Parathyroid adenoma (tissue), 2 donors: ENCODE results near the gene ALK.

Experiments used
- H2AFZ ChIP-seq: fragments of 300-600 bp; sonication (generic); one replicate; pipeline ENCODE4 v1.7.0; 2017; ENCODE audit warnings: antibody characterized with exemption, mild to moderate bottlenecking
- H3K27ac ChIP-seq: fragments of 300-600 bp; sonication (generic); one replicate; pipeline ENCODE4 v1.7.0; 2017
- H3K27me3 ChIP-seq: fragments of 300-600 bp; sonication (generic); one replicate; pipeline ENCODE4 v1.7.0; 2017; ENCODE audit warnings: low read length; ENCODE audit not compliant: control insufficient read depth, insufficient read depth
- H3K36me3 ChIP-seq: fragments of 300-600 bp; sonication (generic); one replicate; pipeline ENCODE4 v1.7.0; 2017; ENCODE audit warnings: low read length; ENCODE audit not compliant: control insufficient read depth, insufficient read depth
- H3K4me1 ChIP-seq: fragments of 300-600 bp; sonication (generic); one replicate; pipeline ENCODE4 v1.7.0; 2017; ENCODE audit warnings: control low read depth
- H3K4me2 ChIP-seq: fragments of 300-600 bp; sonication (generic); one replicate; pipeline ENCODE4 v1.7.0; 2017; ENCODE audit warnings: low read length
- H3K4me3 ChIP-seq: fragments of 300-600 bp; sonication (generic); one replicate; pipeline ENCODE4 v1.7.0; 2017; ENCODE audit warnings: low read depth, low read length
- H3K79me2 ChIP-seq: fragments of 300-600 bp; sonication (generic); one replicate; pipeline ENCODE4 v1.7.0; 2017; ENCODE audit warnings: control low read depth
- H3K9ac ChIP-seq: fragments of 300-600 bp; sonication (generic); one replicate; pipeline ENCODE4 v1.7.0; 2017; ENCODE audit warnings: mild to moderate bottlenecking
- H3K9me3 ChIP-seq: fragments of 300-600 bp; sonication (generic); one replicate; pipeline ENCODE4 v1.7.0; 2017; ENCODE audit warnings: low read length; ENCODE audit not compliant: control insufficient read depth
- TF ChIP-seq, protein P1 (sequence below): fragments of 300-600 bp; sonication (generic); IDR thresholded peaks from one replicate; pipeline ENCODE4 v1.7.0; 2017; ENCODE audit warnings: antibody characterized with exemption, mild to moderate bottlenecking
- donor health status: primary hyperparathyroidism.

Gene ALK

DNA sequence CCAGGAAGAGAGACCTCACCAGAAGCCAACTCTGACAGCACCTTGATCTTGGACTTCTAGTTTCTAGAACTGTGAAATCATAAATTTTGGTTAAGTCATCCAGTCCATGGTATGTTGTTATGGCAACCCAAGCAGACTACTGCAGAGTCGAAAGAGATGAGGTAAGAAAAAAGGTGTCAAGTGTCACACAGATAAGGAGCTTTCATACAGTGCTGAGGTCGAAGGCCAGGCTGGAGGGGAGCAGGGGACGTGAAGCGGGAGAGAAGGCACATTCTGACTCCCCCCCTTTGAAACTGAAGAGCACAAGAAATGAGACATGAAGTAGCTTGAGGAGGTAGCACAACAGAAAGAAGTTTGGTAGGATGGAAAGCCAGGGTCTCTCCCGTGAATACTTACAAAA is 110.4 kb downstream of the ALK start:
- Histone ChIP-seq H3K27me3 (no peaks in the 10 kb centered on the region), H3K9me3 (no peaks in the 10 kb centered on the region), H2AFZ (no peak overlapping the region), H3K27ac (no peak overlapping the region), H3K4me1 (peaks cover 3% of the 10 kb centered on the region), H3K4me2 (no peak overlapping the region), H3K79me2 (no peaks in the 10 kb centered on the region), H3K36me3 (no peaks in the 10 kb centered on the region), H3K4me3 (no peak overlapping the region), H3K9ac (no peak overlapping the region)
- TF ChIP-seq, protein P1, sequence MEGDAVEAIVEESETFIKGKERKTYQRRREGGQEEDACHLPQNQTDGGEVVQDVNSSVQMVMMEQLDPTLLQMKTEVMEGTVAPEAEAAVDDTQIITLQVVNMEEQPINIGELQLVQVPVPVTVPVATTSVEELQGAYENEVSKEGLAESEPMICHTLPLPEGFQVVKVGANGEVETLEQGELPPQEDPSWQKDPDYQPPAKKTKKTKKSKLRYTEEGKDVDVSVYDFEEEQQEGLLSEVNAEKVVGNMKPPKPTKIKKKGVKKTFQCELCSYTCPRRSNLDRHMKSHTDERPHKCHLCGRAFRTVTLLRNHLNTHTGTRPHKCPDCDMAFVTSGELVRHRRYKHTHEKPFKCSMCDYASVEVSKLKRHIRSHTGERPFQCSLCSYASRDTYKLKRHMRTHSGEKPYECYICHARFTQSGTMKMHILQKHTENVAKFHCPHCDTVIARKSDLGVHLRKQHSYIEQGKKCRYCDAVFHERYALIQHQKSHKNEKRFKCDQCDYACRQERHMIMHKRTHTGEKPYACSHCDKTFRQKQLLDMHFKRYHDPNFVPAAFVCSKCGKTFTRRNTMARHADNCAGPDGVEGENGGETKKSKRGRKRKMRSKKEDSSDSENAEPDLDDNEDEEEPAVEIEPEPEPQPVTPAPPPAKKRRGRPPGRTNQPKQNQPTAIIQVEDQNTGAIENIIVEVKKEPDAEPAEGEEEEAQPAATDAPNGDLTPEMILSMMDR, result no peak

DNA sequence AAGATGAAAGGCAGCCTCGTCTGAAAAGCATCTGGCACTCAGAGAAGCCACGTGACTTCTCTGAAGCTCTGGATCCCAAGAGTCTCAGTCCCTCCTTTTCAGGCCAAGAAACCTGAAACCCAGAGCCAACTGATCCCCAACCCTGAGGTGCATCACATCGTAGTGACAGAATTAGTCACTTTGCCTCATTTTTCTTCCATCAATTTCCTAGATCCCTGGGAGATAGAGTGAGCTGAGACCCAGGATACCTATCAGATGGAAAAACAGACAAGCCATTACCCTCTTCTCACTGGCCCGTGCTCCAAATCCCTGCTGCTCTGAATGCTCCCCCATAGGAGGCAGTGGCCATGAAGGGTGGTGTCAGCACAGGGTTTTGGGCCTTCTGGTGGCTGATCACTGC is 113.1 kb downstream of the ALK start:
- Histone ChIP-seq H3K36me3 (no peaks in the 10 kb centered on the region), H3K9me3 (no peaks in the 10 kb centered on the region), H3K4me1 (peaks cover 3% of the 10 kb centered on the region), H3K9ac (no peak overlapping the region), H3K27me3 (no peaks in the 10 kb centered on the region), H3K27ac (no peak overlapping the region), H3K4me2 (no peak overlapping the region), H3K4me3 (no peak overlapping the region), H2AFZ (no peak overlapping the region), H3K79me2 (no peaks in the 10 kb centered on the region)
- TF ChIP-seq, protein P1, result no peak

DNA sequence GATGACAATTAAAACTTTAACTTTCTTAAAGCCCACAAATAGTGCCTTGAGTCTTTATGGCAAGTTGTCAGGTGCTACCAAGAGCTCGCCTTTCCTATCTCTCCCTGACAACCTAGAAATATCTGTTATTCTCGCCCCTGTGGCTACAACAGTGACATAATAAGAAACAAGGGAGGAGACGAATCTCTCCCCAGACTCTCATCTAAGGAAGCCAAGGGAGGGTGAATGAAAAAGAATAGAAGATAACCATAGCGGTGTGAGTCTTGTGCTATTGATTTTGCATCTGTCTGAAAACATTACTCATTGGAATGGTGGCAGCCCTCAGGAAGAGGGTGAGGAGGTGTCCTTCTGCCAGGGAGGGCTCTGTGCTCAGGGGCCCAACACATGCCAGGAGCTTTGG is 114.3 kb downstream of the ALK start:
- H3K36me3 ChIP-seq, result no peaks in the 10 kb centered on the region
- no peaks in the 10 kb centered on the region for H3K27me3 ChIP-seq
- TF ChIP-seq, protein P1, result no peak
- H3K4me2 ChIP-seq, result no peak overlapping the region
- no peak overlapping the region for H3K27ac ChIP-seq
- H3K4me3 ChIP-seq, result no peak overlapping the region
- H3K9me3 ChIP-seq, result no peaks in the 10 kb centered on the region
- no peak overlapping the region for H2AFZ ChIP-seq
- peaks cover 3% of the 10 kb centered on the region for H3K4me1 ChIP-seq
- H3K9ac ChIP-seq, result no peak overlapping the region
- H3K79me2 ChIP-seq, result no peaks in the 10 kb centered on the region

DNA sequence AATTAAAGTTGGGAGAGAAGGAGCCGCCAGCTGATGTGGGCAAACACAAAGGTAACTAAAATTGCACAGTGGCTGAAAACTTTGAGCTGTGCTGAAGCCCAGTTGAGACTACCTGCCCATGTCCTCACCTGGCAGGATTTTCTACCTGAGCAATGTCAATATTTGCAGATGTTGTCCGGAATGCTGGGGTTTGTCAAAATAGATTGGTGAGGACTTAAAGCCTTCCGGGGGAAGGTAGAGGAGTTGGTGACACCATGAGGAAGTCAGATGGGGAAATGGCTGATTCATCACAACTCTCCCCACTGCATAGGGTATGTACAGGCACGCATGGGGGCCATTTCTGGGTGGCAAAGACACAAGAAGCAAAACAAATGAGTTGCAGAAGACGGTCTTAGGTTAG is 114.9 kb downstream of the ALK start:
- Histone ChIP-seq H3K4me1 (peaks cover 3% of the 10 kb centered on the region), H3K9me3 (no peaks in the 10 kb centered on the region), H3K4me3 (no peak overlapping the region), H3K4me2 (no peak overlapping the region), H3K27ac (no peak overlapping the region), H3K9ac (no peak overlapping the region), H2AFZ (no peak overlapping the region), H3K27me3 (no peaks in the 10 kb centered on the region), H3K36me3 (no peaks in the 10 kb centered on the region), H3K79me2 (no peaks in the 10 kb centered on the region)
- TF ChIP-seq, protein P1, result no peak

DNA sequence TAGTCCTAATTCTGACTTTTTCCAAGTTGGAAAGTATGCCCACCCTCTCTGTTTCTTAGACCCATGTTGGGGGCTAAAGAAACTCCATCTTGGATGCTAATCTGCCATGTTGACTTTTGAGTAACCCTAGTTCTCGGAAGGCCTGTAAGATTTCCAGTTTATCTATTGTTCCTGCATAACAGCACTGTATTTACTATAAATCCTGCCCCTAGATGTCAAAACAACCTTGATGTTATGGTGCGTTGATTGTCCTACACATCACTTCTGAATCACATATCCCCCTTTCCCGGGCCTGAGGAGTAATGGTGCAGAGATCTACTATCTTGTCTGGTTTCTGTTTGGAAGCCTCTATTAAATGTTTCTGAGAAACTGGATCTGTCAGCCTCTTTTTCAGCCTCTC is 116.7 kb downstream of the ALK start:
- Histone ChIP-seq H3K79me2 (no peaks in the 10 kb centered on the region), H3K4me1 (no peaks in the 10 kb centered on the region), H3K9ac (no peak overlapping the region), H3K9me3 (no peaks in the 10 kb centered on the region), H3K27ac (no peak overlapping the region), H3K4me3 (no peak overlapping the region), H3K4me2 (no peak overlapping the region), H3K36me3 (no peaks in the 10 kb centered on the region), H2AFZ (no peak overlapping the region), H3K27me3 (no peaks in the 10 kb centered on the region)
- TF ChIP-seq, protein P1, result no peak
